Right kidney (tissue), 1 donor: ENCODE measurements around the gene POU3F1.

ENCODE experiments used
- DNase-seq: peaks from one replicate; pipeline ENCODE4 v3.0.0-alpha.2; 2016

The POU3F1 gene

GRCh38 chr1:38074302-38074677, 27.7 kb upstream of the POU3F1 start:
- no peak for DNase-seq

- DNase-seq = no peak
Measured at GRCh38 chr1:38073534-38074301, 27.1 kb upstream of the POU3F1 start.

- DNase-seq = no peak
Measured at GRCh38 chr1:38072858-38073257, 26.3 kb upstream of the POU3F1 start.

DNA sequence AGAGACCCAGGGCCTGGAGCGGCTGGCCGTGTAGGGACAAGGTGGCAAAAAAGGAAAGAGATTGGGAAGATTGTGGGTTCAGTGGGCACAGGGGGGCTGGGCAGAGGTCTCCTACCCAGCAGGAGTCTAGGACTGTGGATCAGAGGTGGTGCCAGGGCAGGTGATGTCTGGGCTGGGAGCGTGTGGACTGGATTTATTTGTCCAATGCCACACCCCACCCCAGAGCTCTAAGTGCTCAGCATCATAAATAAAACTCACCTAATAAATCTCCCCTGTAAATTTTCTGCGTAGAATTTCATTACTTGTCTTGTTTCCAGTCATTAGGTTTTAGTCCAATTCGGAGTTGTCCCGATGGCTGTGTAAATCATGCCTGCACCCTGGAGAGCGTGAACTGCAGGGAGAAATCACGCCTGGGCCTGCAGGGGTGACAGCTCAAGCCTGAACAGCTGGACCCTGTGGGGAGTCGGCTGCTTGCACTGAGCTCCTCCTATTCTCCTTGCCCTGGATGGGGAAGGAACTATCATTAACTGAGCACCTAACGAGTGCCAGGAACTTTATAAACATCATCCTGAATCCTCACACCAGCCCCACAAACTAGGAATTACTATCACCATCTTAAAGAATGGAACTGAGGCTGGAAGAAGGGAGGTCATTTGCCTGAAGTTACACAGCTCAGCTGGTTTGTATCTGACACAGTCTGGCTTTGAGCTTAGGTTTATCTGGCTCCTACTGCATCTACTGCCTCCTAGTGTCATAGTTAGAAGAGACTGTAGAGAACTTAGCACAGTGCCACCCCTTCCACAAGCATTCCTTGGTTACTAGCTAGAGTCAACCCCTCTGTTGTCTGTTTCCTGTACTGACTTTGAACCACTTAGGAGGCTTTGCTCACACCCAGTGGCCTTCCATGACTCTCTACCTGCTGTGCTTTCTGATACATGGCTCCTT, 25.0 kb upstream of the POU3F1 start:
- DNase-seq = no peak

- no peak for DNase-seq
Measured at GRCh38 chr1:38068980-38069340, 22.4 kb upstream of the POU3F1 start.

DNA sequence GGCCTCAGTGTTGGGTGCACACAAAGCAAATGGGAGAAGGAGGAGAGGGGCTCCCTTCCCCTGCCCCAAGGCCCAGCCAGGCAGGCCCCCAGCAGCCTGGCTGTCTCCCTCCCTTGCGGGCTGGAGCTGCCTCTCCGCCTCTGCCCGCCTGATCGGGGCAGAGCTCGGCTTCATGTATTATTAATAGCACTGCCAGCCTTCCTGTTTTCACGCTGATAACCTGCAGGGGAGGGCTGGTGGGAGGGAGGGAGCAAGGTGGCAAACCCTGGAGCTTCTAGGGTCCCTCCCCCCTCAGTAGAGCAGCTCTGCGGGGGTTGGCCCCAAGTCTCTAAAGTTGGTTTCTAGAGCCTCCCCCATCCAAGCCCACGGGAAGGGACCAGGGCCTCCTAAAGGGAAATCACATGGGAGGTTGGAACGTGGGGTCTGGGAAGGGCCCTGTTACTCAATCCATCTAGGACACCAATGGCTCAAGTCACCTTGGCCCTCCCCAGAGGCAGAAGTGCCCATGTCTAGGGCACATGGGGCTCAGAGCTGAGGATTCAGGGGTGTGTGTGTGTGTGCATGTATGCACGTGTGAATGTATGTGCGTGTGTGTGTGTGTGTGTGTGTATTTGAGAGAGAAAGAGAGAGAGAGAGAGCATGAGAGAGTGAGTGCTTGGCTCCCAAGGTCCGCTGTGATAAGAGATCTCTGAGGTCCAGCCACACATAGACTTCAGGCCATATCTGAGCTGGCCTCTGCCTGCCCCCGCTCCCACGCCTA, 21.8 kb upstream of the POU3F1 start:
- no peak for DNase-seq

- DNase-seq = no peak
Measured at GRCh38 chr1:38064197-38064903, 17.8 kb upstream of the POU3F1 start.

- no peak for DNase-seq
Measured at GRCh38 chr1:38063616-38064015, 17.0 kb upstream of the POU3F1 start.

DNA sequence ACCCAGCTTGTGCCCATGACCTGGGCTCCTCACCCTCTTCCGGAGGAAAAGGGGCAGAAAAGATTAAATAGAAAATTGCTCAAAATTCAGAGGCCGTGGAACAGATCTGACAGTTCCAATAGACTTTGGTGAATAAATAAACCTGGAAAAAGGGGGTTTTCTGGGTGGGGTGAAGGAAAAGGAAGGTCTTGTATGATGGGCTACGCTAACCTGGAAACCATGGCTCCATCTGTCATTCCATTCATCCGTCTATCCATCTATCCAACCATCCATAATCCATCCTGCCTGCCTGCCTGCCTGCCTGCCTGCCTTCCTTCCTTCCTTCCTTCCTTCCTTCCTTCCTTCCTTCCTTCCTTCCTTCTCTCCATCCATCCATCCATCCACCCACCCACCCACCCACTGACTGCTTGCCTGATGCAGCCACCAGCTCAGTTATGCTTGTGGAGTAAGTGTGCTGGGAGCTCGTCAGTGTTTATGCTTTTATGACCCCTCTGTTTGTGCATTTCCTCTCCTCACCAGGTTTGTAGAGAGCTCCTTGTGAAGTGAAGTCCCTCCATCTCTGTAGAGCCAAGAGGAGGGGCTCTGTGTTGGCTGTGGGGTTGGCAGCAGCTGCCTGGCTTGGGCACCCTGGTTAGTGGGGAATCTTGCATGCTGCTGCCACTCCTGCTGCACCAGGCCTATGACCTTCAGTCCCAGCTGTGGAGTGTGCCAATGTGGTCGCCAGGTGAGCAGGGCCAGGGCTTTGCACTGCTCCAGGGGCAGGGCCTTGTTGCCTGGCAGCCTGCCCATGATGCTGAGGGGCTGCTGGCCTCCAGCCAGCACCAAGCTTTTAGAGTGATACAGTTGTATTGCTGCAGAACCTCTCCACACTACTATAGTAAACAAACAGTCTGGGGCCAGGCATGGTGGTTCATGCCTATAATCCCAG, 16.0 kb upstream of the POU3F1 start:
- no peak for DNase-seq

GRCh38 chr1:38061883-38062328, 15.3 kb upstream of the POU3F1 start:
- DNase-seq = no peak

GRCh38 chr1:38061290-38061689, 14.7 kb upstream of the POU3F1 start:
- no peak for DNase-seq

GRCh38 chr1:38060498-38060897, 13.9 kb upstream of the POU3F1 start:
- DNase-seq = no peak

GRCh38 chr1:38059635-38060250, 13.2 kb upstream of the POU3F1 start:
- DNase-seq = no peak

DNA sequence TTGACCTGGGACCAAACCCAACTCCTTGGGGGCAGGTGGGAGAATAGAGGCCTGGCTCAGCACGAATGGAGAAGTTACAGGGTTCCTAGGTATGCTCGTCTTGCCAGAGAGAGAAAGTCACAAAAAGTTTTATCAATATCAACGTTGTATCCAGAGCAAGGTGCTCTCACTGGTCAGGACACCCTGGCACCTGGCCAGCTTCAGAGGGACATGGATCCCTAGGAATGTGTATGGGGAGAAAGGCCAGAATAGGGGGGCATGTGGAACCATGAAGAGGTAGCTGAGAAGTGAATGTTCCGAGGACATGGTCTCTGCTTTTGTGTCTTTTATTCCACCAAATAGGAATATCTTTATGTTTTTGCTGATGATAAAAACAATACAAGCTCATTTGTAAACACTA, 9.4 kb upstream of the POU3F1 start:
- no peak for DNase-seq

DNA sequence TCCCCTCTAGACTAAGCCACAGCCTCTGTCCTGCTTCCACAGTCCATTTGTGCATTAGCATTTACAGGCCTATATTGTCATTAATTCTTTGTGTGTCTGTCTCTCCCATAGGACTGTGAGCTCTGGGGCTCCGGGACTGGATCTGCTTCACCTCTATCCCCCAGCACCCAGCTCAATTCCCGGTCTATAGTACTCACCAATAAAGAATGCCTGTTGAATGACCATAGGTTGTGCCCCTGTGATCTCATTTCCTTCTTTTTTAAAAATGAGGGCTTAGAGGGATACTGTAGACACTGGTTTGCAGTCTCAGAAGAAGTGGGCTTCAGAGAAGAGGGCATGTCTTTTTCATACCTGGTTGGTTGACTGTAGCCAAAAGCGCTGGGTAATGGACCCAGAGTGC, 8.8 kb upstream of the POU3F1 start:
- no peak for DNase-seq

DNA sequence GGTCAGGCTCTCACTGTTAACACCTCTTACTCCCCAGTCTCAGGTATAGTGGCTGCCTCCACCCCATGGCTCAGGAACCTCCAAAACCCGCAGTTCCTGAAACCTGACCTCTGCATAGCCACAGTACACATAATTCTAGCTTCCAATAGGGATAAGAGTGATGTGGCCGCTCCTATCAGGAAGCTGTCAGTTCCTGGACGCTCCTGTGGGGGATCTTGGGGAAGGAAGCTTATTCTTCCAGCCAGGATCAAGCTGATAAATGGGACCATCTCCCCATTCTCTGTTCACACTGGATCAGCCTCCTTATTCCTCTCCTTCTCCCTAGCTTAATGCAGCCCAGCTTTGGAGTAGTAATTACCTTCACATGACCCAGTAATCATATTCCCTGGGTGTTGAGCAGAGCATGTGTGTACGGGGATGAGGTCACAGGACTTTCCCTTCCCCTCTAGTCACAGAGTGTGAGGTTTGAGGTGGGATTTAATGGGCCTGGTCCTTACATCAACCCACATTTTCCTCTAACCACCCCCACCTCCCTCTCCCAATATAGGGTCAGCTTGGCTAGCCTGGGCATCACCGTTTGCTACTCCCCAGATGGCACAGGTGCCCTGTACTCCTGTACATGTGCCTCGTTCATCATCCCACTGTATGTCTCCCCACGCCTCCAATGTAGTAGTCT, 7.0 kb upstream of the POU3F1 start:
- no peak for DNase-seq

DNA sequence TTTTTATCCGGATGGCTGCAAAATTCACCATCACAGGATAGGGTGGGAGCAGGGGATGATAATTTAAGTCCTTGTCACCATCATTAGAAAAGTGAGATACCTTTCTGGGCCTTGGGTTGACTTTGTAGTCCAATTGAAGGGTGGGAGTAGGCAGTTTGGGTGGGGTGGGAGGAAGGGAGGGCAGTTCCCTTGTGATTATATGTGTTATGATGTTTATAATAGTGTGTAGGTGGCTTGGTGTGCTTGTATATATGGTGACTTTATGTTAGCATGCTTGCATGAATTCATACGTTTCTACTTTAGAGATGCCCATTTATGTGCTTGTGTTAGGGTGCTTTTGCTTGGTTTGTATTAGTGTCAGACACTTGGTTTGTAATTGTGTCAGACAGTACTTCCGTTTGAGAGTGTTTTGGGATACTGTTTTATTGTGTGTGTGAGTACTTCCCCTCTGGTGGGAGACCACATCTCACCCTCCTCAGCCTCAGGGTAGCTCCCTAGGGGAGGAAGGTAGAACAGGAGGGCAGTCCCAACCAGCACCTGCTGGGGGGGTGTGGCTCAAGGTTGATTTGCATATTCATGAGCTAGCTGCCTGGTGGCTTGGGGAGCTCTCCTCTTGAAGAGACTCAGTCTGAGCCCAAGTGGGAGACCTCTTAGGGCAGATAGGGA, 6.3 kb upstream of the POU3F1 start:
- DNase-seq = no peak

DNA sequence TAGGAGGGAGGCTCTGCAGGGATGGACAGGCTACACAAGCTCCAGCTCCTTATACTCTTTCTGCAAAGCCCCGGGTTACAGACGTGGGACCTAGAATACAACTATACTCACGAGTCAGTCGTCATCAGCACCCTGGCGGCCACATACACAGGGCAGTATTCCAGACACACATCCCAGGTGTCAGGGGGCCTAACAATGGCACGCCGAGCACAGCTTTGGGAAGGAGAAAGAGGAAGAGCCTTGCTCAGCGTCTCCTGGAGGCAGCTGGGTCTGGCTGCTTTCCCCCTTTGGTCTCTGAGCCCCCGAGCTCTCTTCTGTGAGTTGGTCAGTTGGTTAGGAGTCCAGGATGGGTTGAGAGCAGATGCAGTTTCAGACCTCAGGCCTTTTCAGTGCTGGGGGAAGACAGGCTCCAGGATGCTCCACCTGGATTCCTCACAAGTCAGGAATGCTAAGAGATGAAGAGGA, 4.5 kb upstream of the POU3F1 start:
- DNase-seq = no peak

DNA sequence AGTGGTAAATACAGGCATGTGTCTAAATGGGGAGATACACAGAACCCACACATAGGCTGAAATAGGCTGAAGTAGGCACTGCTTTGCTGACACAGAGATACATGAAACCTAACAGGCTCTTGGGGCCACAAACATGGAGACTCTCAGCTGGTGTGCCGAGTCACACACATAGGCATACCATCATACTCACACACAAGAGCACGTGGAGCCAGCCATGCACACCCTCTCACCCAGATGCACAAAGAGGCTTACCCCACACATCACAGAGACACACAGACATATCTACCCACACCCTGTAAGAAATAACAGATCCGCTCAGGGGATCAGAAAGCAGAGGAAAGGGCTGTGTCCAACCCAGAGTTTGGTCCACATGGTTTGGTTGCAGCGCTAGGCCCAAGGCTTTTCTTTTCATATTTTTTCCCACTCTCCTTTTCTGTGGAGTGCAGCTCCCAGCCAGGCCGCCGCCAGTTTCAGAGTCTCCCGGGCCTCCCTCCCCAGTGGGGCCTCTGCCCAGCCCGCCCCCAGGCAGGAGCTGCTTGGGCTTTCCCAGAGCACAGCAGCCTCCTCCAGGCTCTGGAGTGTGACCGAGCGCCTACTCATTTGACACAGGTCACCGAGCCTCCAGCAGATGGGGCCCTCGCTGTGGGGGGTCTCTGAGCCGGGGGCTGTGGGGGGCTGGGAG, 3.9 kb upstream of the POU3F1 start:
- peak; percentile 60 for DNase-seq
